ENCODE results near the gene NPHP4. TPM values are rescaled to one million over a fixed set of nuclear protein-coding genes. Genes with fewer than 3 reads are reported as not detected.

NPHP4 gene
- total and polyA plus RNA-seq, 10 of the 15 experiments (the other 5 are each of a cell fraction or from before 2014, with no cell fraction given): 0.16 to 10.5 (median 3.1) TPM

DNA sequence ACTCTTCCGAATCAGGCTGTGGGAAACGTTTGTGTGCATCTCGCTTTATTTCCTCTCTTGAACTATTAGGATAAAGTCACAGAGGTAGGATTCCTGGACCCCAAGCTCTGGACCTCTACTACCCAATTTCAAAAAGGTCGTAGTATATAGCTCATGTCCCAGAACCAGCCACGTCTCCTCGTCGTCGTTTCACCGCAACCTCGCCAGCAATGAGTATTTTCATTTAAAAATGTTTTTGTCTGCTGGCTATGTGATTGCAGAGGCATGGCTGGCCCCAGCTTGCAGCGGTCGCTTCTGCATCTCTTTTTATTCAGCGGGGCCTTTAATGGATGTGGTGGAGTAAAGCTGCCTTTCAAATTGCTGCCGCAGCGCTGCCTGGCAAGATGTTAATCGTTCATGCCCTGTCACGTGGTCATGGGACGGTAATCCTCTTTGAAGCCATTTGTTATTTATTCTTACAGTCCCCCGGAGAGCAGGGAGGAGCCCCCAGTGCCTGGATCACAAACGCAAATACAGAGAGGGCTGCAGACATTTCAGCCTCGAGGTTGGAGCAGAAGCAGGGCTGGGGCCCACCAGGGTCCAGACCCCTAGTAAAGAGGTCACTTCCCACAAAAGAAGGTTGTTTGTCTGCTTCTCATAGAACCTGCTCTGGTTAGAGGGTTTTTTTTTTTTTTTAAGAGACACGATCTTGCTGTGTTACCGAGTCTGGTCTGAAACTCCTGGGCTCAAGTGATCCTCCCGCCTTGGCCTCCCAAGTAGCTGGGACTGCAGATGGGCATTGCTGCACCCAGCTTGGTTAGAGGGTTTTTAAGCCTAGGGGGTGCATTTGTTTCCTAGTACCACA lies 11.6 kb upstream of the NPHP4 start (continued):
- TF ChIP-seq, protein P1, sequence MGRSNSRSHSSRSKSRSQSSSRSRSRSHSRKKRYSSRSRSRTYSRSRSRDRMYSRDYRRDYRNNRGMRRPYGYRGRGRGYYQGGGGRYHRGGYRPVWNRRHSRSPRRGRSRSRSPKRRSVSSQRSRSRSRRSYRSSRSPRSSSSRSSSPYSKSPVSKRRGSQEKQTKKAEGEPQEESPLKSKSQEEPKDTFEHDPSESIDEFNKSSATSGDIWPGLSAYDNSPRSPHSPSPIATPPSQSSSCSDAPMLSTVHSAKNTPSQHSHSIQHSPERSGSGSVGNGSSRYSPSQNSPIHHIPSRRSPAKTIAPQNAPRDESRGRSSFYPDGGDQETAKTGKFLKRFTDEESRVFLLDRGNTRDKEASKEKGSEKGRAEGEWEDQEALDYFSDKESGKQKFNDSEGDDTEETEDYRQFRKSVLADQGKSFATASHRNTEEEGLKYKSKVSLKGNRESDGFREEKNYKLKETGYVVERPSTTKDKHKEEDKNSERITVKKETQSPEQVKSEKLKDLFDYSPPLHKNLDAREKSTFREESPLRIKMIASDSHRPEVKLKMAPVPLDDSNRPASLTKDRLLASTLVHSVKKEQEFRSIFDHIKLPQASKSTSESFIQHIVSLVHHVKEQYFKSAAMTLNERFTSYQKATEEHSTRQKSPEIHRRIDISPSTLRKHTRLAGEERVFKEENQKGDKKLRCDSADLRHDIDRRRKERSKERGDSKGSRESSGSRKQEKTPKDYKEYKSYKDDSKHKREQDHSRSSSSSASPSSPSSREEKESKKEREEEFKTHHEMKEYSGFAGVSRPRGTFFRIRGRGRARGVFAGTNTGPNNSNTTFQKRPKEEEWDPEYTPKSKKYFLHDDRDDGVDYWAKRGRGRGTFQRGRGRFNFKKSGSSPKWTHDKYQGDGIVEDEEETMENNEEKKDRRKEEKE (IDR thresholded peaks at IDR 0.05): no peak
- TF ChIP-seq ATF7 (IDR thresholded peaks at IDR 0.05; ENCODE audit: low read depth) (no peak), KLF5 (IDR thresholded peaks at IDR 0.05; ENCODE audit: partially characterized antibody) (no peak), ZNF24 (IDR thresholded peaks at IDR 0.05) (no peak), TCF3 (IDR thresholded peaks at IDR 0.05; ENCODE audit: borderline replicate concordance, insufficient read depth, low read depth, low read length) (no peak), MYB (IDR thresholded peaks at IDR 0.05; ENCODE audit: borderline replicate concordance, low read depth, low read length) (no peak), RCOR1 (conservative IDR thresholded peaks at IDR 0.05; ENCODE audit: low read depth, low read length) (no peak)
- TF ChIP-seq, protein P2, sequence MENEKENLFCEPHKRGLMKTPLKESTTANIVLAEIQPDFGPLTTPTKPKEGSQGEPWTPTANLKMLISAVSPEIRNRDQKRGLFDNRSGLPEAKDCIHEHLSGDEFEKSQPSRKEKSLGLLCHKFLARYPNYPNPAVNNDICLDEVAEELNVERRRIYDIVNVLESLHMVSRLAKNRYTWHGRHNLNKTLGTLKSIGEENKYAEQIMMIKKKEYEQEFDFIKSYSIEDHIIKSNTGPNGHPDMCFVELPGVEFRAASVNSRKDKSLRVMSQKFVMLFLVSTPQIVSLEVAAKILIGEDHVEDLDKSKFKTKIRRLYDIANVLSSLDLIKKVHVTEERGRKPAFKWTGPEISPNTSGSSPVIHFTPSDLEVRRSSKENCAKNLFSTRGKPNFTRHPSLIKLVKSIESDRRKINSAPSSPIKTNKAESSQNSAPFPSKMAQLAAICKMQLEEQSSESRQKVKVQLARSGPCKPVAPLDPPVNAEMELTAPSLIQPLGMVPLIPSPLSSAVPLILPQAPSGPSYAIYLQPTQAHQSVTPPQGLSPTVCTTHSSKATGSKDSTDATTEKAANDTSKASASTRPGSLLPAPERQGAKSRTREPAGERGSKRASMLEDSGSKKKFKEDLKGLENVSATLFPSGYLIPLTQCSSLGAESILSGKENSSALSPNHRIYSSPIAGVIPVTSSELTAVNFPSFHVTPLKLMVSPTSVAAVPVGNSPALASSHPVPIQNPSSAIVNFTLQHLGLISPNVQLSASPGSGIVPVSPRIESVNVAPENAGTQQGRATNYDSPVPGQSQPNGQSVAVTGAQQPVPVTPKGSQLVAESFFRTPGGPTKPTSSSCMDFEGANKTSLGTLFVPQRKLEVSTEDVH (IDR thresholded peaks at IDR 0.05; ENCODE audit: low read depth, partially characterized antibody): no peak
- TF ChIP-seq, protein P3, sequence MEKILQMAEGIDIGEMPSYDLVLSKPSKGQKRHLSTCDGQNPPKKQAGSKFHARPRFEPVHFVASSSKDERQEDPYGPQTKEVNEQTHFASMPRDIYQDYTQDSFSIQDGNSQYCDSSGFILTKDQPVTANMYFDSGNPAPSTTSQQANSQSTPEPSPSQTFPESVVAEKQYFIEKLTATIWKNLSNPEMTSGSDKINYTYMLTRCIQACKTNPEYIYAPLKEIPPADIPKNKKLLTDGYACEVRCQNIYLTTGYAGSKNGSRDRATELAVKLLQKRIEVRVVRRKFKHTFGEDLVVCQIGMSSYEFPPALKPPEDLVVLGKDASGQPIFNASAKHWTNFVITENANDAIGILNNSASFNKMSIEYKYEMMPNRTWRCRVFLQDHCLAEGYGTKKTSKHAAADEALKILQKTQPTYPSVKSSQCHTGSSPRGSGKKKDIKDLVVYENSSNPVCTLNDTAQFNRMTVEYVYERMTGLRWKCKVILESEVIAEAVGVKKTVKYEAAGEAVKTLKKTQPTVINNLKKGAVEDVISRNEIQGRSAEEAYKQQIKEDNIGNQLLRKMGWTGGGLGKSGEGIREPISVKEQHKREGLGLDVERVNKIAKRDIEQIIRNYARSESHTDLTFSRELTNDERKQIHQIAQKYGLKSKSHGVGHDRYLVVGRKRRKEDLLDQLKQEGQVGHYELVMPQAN (conservative IDR thresholded peaks at IDR 0.05): no peak

Measured in GM12878 (cell line).